Occipital lobe (tissue), 2 donors: ENCODE data around the gene MEOX1. TPM values are rescaled to one million over a fixed set of nuclear protein-coding genes. Genes with fewer than 3 reads are reported as not detected.
"Not testable (repeated sequence)": the region's sequence is repeated elsewhere in the genome, so short reads cannot be mapped to it uniquely, and the experiment has no call there.

Source experiments
- DNase-seq: peaks from one replicate; lab custom pipeline; 2025; lab: John Stamatoyannopoulos, UW
- total RNA-seq: library from RNA; depleted of rRNA; stranded (reverse); fragments of >200 nt; gene quantifications from one replicate; pipeline ENCODE4 v1.2.3, GENCODE V29; 2014

MEOX1 gene
- total RNA-seq, 1 donor from 2014 or later: not detected

GRCh38 chr17:43618276-43618675 lies 43.4 kb downstream of the MEOX1 start:
- DNase-seq: no peak

GRCh38 chr17:43616852-43617251 lies 44.9 kb downstream of the MEOX1 start:
- DNase-seq: no peak

GRCh38 chr17:43616421-43616820 lies 45.3 kb downstream of the MEOX1 start:
- no peak for DNase-seq

GRCh38 chr17:43616029-43616351 lies 45.7 kb downstream of the MEOX1 start:
- no peak for DNase-seq

GRCh38 chr17:43615330-43616028 lies 46.2 kb downstream of the MEOX1 start:
- no peak for DNase-seq

GRCh38 chr17:43614561-43614960 lies 47.2 kb downstream of the MEOX1 start:
- no peak for DNase-seq

GRCh38 chr17:43613917-43614316 lies 47.8 kb downstream of the MEOX1 start:
- DNase-seq: no peak

GRCh38 chr17:43612515-43612914 lies 49.2 kb downstream of the MEOX1 start:
- no peak for DNase-seq

GRCh38 chr17:43611230-43611969 lies 50.3 kb downstream of the MEOX1 start:
- DNase-seq: no peak

- DNase-seq: no peak
These were observed 51.9 kb downstream of the MEOX1 start for GRCh38 chr17:43609613-43610385.

GRCh38 chr17:43608313-43608712 lies 53.4 kb downstream of the MEOX1 start:
- DNase-seq: no peak

- no peak for DNase-seq
These were observed 57.2 kb downstream of the MEOX1 start for GRCh38 chr17:43604549-43604948.

GRCh38 chr17:43603321-43603720 lies 58.4 kb downstream of the MEOX1 start:
- no peak for DNase-seq

GRCh38 chr17:43602556-43602955 lies 59.2 kb downstream of the MEOX1 start:
- not testable (repeated sequence) for DNase-seq

- DNase-seq: no peak
These were observed 60.3 kb downstream of the MEOX1 start for GRCh38 chr17:43601280-43602039.

GRCh38 chr17:43599835-43600234 lies 61.9 kb downstream of the MEOX1 start:
- no peak for DNase-seq

GRCh38 chr17:43599046-43599395 lies 62.7 kb downstream of the MEOX1 start:
- DNase-seq: no peak

GRCh38 chr17:43598357-43599045 lies 63.2 kb downstream of the MEOX1 start:
- DNase-seq: no peak

- no peak for DNase-seq
These were observed 63.9 kb downstream of the MEOX1 start for GRCh38 chr17:43597624-43598356.

- no peak for DNase-seq
These were observed 66.3 kb downstream of the MEOX1 start for GRCh38 chr17:43595466-43595865.
